Sigmoid colon (tissue), 7 donors: ENCODE measurements around the gene MDM2. TPM values are rescaled to one million over a fixed set of nuclear protein-coding genes. Genes with fewer than 3 reads are reported as not detected.

Source experiments
- DNase-seq: peaks from one replicate; pipeline ENCODE4 v3.0.0-alpha.2; 2019
- H3K27ac ChIP-seq, 4 donors: fragments of 200-600 bp; sonication (generic); one replicate each; pipeline ENCODE4 v1.5.1; 2016 to 2019; ENCODE audit warnings: mild to moderate bottlenecking in 1 of 4
- H3K27me3 ChIP-seq, 3 donors: fragments of 200-600 bp; sonication (generic); one replicate each; pipeline ENCODE4 v1.5.1; 2019; ENCODE audit warnings: mild to moderate bottlenecking in 1 of 3
- H3K36me3 ChIP-seq, 4 donors: fragments of 200-600 bp; sonication (generic); one replicate each; pipeline ENCODE4 v1.5.1; 2016 to 2019
- H3K4me1 ChIP-seq, 4 donors: fragments of 200-600 bp; sonication (generic); one replicate each; pipeline ENCODE4 v1.5.1; 2017 to 2019
- H3K4me3 ChIP-seq, 4 donors: fragments of 200-600 bp; sonication (generic); one replicate each; pipeline ENCODE4 v1.5.1; 2017 to 2019; ENCODE audit warnings: mild to moderate bottlenecking in 2 of 4, moderate library complexity in 1 of 4
- H3K9me3 ChIP-seq, 4 donors: fragments of 200-600 bp in 3 of 4; sonication (generic) in 3 of 4; one replicate each; pipeline versions ENCODE4 v1.5.1 to v1.6.1; 2013 to 2019
- CTCF ChIP-seq, 4 experiments: fragments of 450-650 bp in 3 of 4; fragments of 200-600 bp in 1 of 4; IDR thresholded peaks; one replicate each; pipeline ENCODE4 v1.5.1; 2016 to 2019; ENCODE audit warnings: antibody characterized with exemption in 4 of 4, mild to moderate bottlenecking in 3 of 4, moderate library complexity in 2 of 4
- EP300 ChIP-seq, 4 donors: sonication (generic); formaldehyde crosslinking; IDR thresholded peaks; one replicate each; pipeline ENCODE4 v1.6.1; 2017; ENCODE audit warnings: antibody characterized with exemption in 4 of 4
- POLR2A ChIP-seq, 2 donors: fragments of 450-650 bp; IDR thresholded peaks; one replicate each; pipeline ENCODE4 v1.6.1; 2016; ENCODE audit warnings: antibody characterized with exemption in 2 of 2, mild to moderate bottlenecking in 2 of 2, moderate library complexity in 2 of 2
- POLR2AphosphoS5 ChIP-seq, 4 donors: sonication (generic); formaldehyde crosslinking; IDR thresholded peaks; one replicate each; pipeline ENCODE4 v1.6.1; 2017; ENCODE audit warnings: antibody characterized with exemption in 4 of 4
- WGBS, 2 donors: extraction: QIAGEN DNeasy Blood & Tissue Kit; methylation state at CpG; one replicate each; pipeline ENCODE4 v1.1.7; 2013; 5-methylcytosine and 5-hydroxymethylcytosine counted together
- intact Hi-C: fragments of 100-400 bp; cut with DNase I; formaldehyde crosslinking; loops from one replicate; pipeline ENCODE4 v1.15.1; 2023
- polyA plus RNA-seq, 3 donors: library from polyadenylated mRNA; stranded (reverse); fragments of 200-250 nt; gene quantifications; one replicate each; pipeline ENCODE4 v1.2.3, GENCODE V29; 2013
- total RNA-seq, 4 donors: library from RNA; depleted of rRNA; stranded (reverse); fragments of >200 nt; gene quantifications; one replicate each; pipeline ENCODE4 v1.1.0, GENCODE V29; 2016
- donor health status: healthy with polysubstance abuse.
- donor health status: Bipolar disorder and iron deficiency.
- donor health status: healthy.

MDM2 gene
- total and polyA plus RNA-seq, 7 donors = 6.0 to 55.4 (median 44.2) TPM

GRCh38 chr12:68896881-68897540, 89.0 kb downstream of the MDM2 start:
- intact Hi-C loops = no loop called here
- H3K4me1 ChIP-seq = no peaks in the 10 kb centered on the region
- TF ChIP-seq CTCF (IDR thresholded peaks at IDR 0.05) (no peak), EP300 (IDR thresholded peaks at IDR 0.05) (no peak), POLR2A (IDR thresholded peaks at IDR 0.05) (no peak), POLR2AphosphoS5 (IDR thresholded peaks at IDR 0.05) (no peak)
- H3K4me3 ChIP-seq = no peak overlapping the region
- no peak for DNase-seq
- H3K27ac ChIP-seq = no peak overlapping the region
- H3K9me3 ChIP-seq = no peaks in the 10 kb centered on the region
- 48 to 82% methylated on average over 4 of the region's 4 CpGs for WGBS, 2 donors
- H3K27me3 ChIP-seq = no peaks in the 10 kb centered on the region
- H3K36me3 ChIP-seq = no peaks in the 10 kb centered on the region

GRCh38 chr12:68899251-68899771, 91.3 kb downstream of the MDM2 start:
- Histone ChIP-seq H3K27me3 (no peaks in the 10 kb centered on the region), H3K4me1 (no peaks in the 10 kb centered on the region), H3K4me3 (no peak overlapping the region), H3K27ac (no peak overlapping the region), H3K36me3 (no peaks in the 10 kb centered on the region), H3K9me3 (no peaks in the 10 kb centered on the region)
- TF ChIP-seq CTCF (IDR thresholded peaks at IDR 0.05) (peak in 1 of 4 experiments; percentile 31), POLR2A (IDR thresholded peaks at IDR 0.05) (no peak), EP300 (IDR thresholded peaks at IDR 0.05) (no peak), POLR2AphosphoS5 (IDR thresholded peaks at IDR 0.05) (no peak)
- intact Hi-C loops = no loop called here
- DNase-seq = peak; percentile 71
- 22 to 62% methylated on average over 4 of the region's 4 CpGs for WGBS, 2 donors

- WGBS, 2 donors = 45 to 46% methylated on average over 2 of the region's 2 CpGs
- intact Hi-C loops = no loop called here
- no peaks in the 10 kb centered on the region for H3K4me1 ChIP-seq
- H3K27ac ChIP-seq = no peak overlapping the region
- no peaks in the 10 kb centered on the region for H3K36me3 ChIP-seq
- H3K4me3 ChIP-seq = no peak overlapping the region
- TF ChIP-seq POLR2AphosphoS5 (IDR thresholded peaks at IDR 0.05) = no peak
- no peak for TF ChIP-seq POLR2A (IDR thresholded peaks at IDR 0.05)
- TF ChIP-seq EP300 (IDR thresholded peaks at IDR 0.05) = no peak
- TF ChIP-seq CTCF (IDR thresholded peaks at IDR 0.05) = no peak
- H3K27me3 ChIP-seq = no peaks in the 10 kb centered on the region
- H3K9me3 ChIP-seq = no peaks in the 10 kb centered on the region
- no peak for DNase-seq
These were observed 92.3 kb downstream of the MDM2 start for GRCh38 chr12:68900241-68900640.

Other genes starting within 250 kb of the MDM2 start
- gene RAP1B, start 197.3 kb upstream of the MDM2 start, total RNA-seq = 100 to 1,000 TPM; 197 to 251 (median 223) TPM
- 100 to 1,000 TPM; 146 to 258 (median 170) TPM for gene RAP1B, start 197.3 kb upstream of the MDM2 start, polyA plus RNA-seq
- gene NUP107, start 121.2 kb upstream of the MDM2 start, total RNA-seq = 10 to 100 TPM; 24.2 to 34.3 (median 31.0) TPM
- 10 to 100 TPM in 1 of 3 donors, 1 to 10 TPM in 2; 6.0 to 22.9 (median 6.2) TPM for gene NUP107, start 121.2 kb upstream of the MDM2 start, polyA plus RNA-seq
- 1 to 10 TPM; 1.1 to 5.3 (median 2.6) TPM for gene SLC35E3, start 62.0 kb upstream of the MDM2 start, total RNA-seq
- 1 to 10 TPM in 1 of 3 donors, under 1 TPM in 2; under 0.01 to 3.7 (median 0.92) TPM for gene SLC35E3, start 62.0 kb upstream of the MDM2 start, polyA plus RNA-seq
- 10 to 100 TPM; 36.5 to 81.0 (median 61.2) TPM for gene CPM, start 125.0 kb downstream of the MDM2 start, total RNA-seq
- 10 to 100 TPM; 15.3 to 22.7 (median 15.6) TPM for gene CPM, start 125.0 kb downstream of the MDM2 start, polyA plus RNA-seq